ENCODE results near the gene PRCC. TPM values are rescaled to one million over a fixed set of nuclear protein-coding genes. Genes with fewer than 3 reads are reported as not detected.
A peak's percentile ranks its signal among the peaks of the same experiment; 100 is the strongest.

The PRCC gene
- 136 TPM for polyA plus RNA-seq (2013, experiment 1 of 2)
- 127 TPM for polyA plus RNA-seq (2013, experiment 2 of 2)

DNA sequence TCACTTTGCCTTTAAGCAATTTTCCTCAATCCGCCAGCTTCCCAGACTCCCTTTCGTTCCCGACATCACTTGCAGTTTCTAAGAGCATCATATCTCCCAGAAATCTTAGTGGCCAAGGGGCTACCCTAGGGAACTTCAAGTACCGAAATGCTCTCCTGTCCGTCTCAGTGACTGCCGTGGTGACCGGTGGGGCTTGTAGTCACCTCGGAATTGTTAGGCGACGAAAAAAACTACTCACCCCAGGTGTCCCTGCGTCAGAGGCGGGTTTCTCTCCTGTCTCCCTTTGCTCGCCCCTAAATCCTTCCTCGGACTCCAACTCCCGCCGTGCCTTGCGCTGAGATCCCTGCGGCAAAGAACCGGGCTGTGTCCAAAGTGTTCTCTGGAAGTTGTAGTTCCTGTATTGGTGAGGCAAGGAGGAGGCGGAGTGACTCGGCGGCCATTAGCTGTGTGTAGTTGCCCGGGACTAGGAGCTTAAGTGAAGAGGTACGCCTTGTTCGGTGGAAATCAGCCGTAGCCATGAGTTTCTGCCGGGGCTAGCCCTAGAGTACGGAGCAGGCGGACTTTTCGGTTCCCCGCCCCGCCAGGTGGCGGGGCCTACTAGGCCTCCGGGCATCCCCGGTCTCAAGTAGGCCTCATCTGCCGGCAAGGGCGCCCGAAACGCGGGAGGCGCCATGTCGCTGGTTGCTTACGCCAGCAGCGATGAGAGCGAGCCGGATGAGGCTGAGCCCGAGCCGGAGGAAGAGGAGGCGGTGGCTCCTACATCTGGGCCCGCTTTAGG is at the start of gene PRCC:
PRCC (plus strand) TSS at position 435 of the 778 bp plus-strand sequence; CDS start at position 672, 237 bp downstream.
- peak within 1 kb of the TSS; percentile 86 for H2AK5ac ChIP-seq (ENCODE audit: low read depth, low read length)
- peak within 1 kb of the TSS; percentile 79 for H3K4me2 ChIP-seq (ENCODE audit: insufficient read depth, low read length, poor library complexity, severe bottlenecking)
- peak within 1 kb of the TSS; percentile 72 for H3K14ac ChIP-seq (ENCODE audit: low read length)
- WGBS, 2 donors (ENCODE audit: extremely low coverage in 2 of 2, insufficient read length in 2 of 2, insufficient replicate concordance in 1 of 2): no CpG with 5 or more reads among the region's 50 CpGs
- peaks cover 4% of the 10 kb centered on the region for H3K79me1 ChIP-seq (ENCODE audit: low read depth, low read length)
- peak within 1 kb of the TSS; percentile 96 for H3K18ac ChIP-seq (ENCODE audit: low read length)
- no peak within 1 kb of the TSS for H4K91ac ChIP-seq (ENCODE audit: low read depth, low read length, poor library complexity)
- H3K4me3 ChIP-seq (ENCODE audit: low read length in 2 of 2): peak within 1 kb of the TSS; percentile 83 to 93
- H3K27me3 ChIP-seq (ENCODE audit: control insufficient read depth in 3 of 3, insufficient read depth in 3 of 3, low read depth in 1 of 3, low read length in 3 of 3): no peaks in the 10 kb centered on the region
- no peaks in the 10 kb centered on the region for H3K9me3 ChIP-seq (replicated peaks in 1 of 2; ENCODE audit: control insufficient read depth in 2 of 2, insufficient read depth in 1 of 2, low read depth in 1 of 2, low read length in 2 of 2)
- H3K27ac ChIP-seq (replicated peaks; ENCODE audit: low read length): peak within 1 kb of the TSS; percentile 71
- peaks cover 5 to 34% of the 10 kb centered on the region in 2 donors for H3K36me3 ChIP-seq (replicated peaks in 1 of 2; ENCODE audit: control insufficient read depth in 2 of 2, insufficient read depth in 2 of 2, low read length in 2 of 2)
- H3K23ac ChIP-seq (ENCODE audit: low read depth, low read length, poor library complexity): peak within 1 kb of the TSS; percentile 87
- H3K9ac ChIP-seq (ENCODE audit: low read depth, low read length, poor library complexity): peak within 1 kb of the TSS; percentile 98
- peak within 1 kb of the TSS; percentile 79 for H2AFZ ChIP-seq (ENCODE audit: low read length)
- no peak within 1 kb of the TSS for H2BK12ac ChIP-seq (ENCODE audit: low read length)
- H2BK120ac ChIP-seq (ENCODE audit: low read depth, low read length): no peak within 1 kb of the TSS
- peak; percentile 99 for DNase-seq (ENCODE audit: low spot score)
- H3K4ac ChIP-seq (ENCODE audit: low read length): no peak within 1 kb of the TSS
- peaks cover 14 to 16% of the 10 kb centered on the region in 2 donors for H3K4me1 ChIP-seq (ENCODE audit: control insufficient read depth in 2 of 2, insufficient read depth in 1 of 2, low read depth in 1 of 2, low read length in 2 of 2)
- H2BK15ac ChIP-seq (ENCODE audit: low read length): no peak within 1 kb of the TSS
- no peak within 1 kb of the TSS for H2BK5ac ChIP-seq (ENCODE audit: low read length)
- no peak within 1 kb of the TSS for H4K8ac ChIP-seq (ENCODE audit: low read depth, low read length)

DNA sequence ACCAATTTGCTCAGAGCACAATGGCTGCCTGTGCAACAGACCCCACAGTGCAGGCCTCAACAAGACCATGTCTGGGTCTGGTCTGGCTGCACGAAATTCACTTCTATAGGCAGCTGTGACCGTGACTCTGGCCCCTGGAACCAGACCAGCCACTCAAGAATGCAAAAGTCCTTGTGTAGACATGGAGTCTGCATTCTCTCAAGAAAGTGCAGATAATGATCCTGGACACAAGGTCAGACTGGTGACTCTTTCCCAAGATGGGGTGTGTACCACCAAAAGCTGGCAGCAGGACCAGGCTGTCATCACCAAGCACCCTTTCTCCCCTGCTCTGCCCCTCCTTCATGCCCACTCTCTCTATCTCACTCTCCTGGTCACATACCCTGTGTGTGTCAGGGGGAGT is 46.2 kb upstream of the PRCC start:
- H2BK5ac ChIP-seq (ENCODE audit: low read length): no peak overlapping the region
- H3K9ac ChIP-seq (ENCODE audit: low read depth, low read length, poor library complexity): no peak overlapping the region
- no peak overlapping the region for H3K27ac ChIP-seq (replicated peaks; ENCODE audit: low read length)
- H4K8ac ChIP-seq (ENCODE audit: low read depth, low read length): no peak overlapping the region
- no CpG with 5 or more reads among the region's 2 CpGs for WGBS, 2 donors (ENCODE audit: extremely low coverage in 2 of 2, insufficient read length in 2 of 2, insufficient replicate concordance in 1 of 2)
- no peak overlapping the region for H2AK5ac ChIP-seq (ENCODE audit: low read depth, low read length)
- no peak overlapping the region for H2BK12ac ChIP-seq (ENCODE audit: low read length)
- H3K4me1 ChIP-seq (ENCODE audit: control insufficient read depth in 2 of 2, insufficient read depth in 1 of 2, low read depth in 1 of 2, low read length in 2 of 2): peaks cover 6 to 7% of the 10 kb centered on the region in 2 donors
- no peak overlapping the region for H4K91ac ChIP-seq (ENCODE audit: low read depth, low read length, poor library complexity)
- H3K9me3 ChIP-seq (replicated peaks in 1 of 2; ENCODE audit: control insufficient read depth in 2 of 2, insufficient read depth in 1 of 2, low read depth in 1 of 2, low read length in 2 of 2): no peaks in the 10 kb centered on the region
- H3K36me3 ChIP-seq (replicated peaks in 1 of 2; ENCODE audit: control insufficient read depth in 2 of 2, insufficient read depth in 2 of 2, low read length in 2 of 2): peaks cover 31 to 58% of the 10 kb centered on the region in 2 donors
- no peak overlapping the region for H2BK120ac ChIP-seq (ENCODE audit: low read depth, low read length)
- no peak overlapping the region for H3K4me3 ChIP-seq (ENCODE audit: low read length in 2 of 2)
- no peaks in the 10 kb centered on the region for H3K79me1 ChIP-seq (ENCODE audit: low read depth, low read length)
- no peak overlapping the region for H3K4me2 ChIP-seq (ENCODE audit: insufficient read depth, low read length, poor library complexity, severe bottlenecking)
- no peak overlapping the region for H3K14ac ChIP-seq (ENCODE audit: low read length)
- no peak overlapping the region for H2BK15ac ChIP-seq (ENCODE audit: low read length)
- no peak for DNase-seq (ENCODE audit: low spot score)
- H3K4ac ChIP-seq (ENCODE audit: low read length): no peak overlapping the region
- no peaks in the 10 kb centered on the region for H3K27me3 ChIP-seq (ENCODE audit: control insufficient read depth in 3 of 3, insufficient read depth in 3 of 3, low read depth in 1 of 3, low read length in 3 of 3)
- no peak overlapping the region for H3K18ac ChIP-seq (ENCODE audit: low read length)
- no peak overlapping the region for H2AFZ ChIP-seq (ENCODE audit: low read length)
- H3K23ac ChIP-seq (ENCODE audit: low read depth, low read length, poor library complexity): no peak overlapping the region

DNA sequence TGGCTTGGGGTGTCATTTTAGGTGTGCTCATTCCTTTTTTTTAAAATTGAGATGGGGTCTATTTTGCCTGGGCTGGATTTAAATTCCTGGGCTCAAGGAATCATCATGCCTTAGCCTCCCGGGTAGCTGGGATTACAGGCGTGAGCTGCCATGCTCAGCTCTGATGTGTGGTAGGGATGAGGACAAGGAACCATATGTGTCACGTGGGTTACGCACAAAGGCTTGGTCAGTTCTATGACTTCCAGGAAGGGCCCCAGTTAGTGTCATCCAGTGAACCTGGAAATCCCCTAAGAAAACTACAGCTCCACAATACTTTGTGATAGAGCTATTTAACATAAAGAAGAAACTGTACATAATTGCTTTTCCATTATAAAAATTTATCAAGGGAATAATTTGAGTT is 45.8 kb upstream of the PRCC start:
- Histone ChIP-seq H2BK5ac (ENCODE audit: low read length) (no peak overlapping the region), H3K4ac (ENCODE audit: low read length) (no peak overlapping the region), H3K27ac (replicated peaks; ENCODE audit: low read length) (no peak overlapping the region), H3K9ac (ENCODE audit: low read depth, low read length, poor library complexity) (no peak overlapping the region), H2BK120ac (ENCODE audit: low read depth, low read length) (no peak overlapping the region), H3K79me1 (ENCODE audit: low read depth, low read length) (no peaks in the 10 kb centered on the region), H3K18ac (ENCODE audit: low read length) (no peak overlapping the region), H3K4me2 (ENCODE audit: insufficient read depth, low read length, poor library complexity, severe bottlenecking) (no peak overlapping the region), H4K91ac (ENCODE audit: low read depth, low read length, poor library complexity) (no peak overlapping the region), H2BK12ac (ENCODE audit: low read length) (no peak overlapping the region), H2AFZ (ENCODE audit: low read length) (no peak overlapping the region), H3K36me3 (replicated peaks in 1 of 2; ENCODE audit: control insufficient read depth in 2 of 2, insufficient read depth in 2 of 2, low read length in 2 of 2) (peaks cover 31 to 62% of the 10 kb centered on the region in 2 donors), H3K14ac (ENCODE audit: low read length) (no peak overlapping the region), H2AK5ac (ENCODE audit: low read depth, low read length) (no peak overlapping the region), H4K8ac (ENCODE audit: low read depth, low read length) (no peak overlapping the region), H3K4me1 (ENCODE audit: control insufficient read depth in 2 of 2, insufficient read depth in 1 of 2, low read depth in 1 of 2, low read length in 2 of 2) (peaks cover 7 to 8% of the 10 kb centered on the region in 2 donors), H3K27me3 (ENCODE audit: control insufficient read depth in 3 of 3, insufficient read depth in 3 of 3, low read depth in 1 of 3, low read length in 3 of 3) (no peaks in the 10 kb centered on the region), H2BK15ac (ENCODE audit: low read length) (no peak overlapping the region), H3K23ac (ENCODE audit: low read depth, low read length, poor library complexity) (no peak overlapping the region), H3K9me3 (replicated peaks in 1 of 2; ENCODE audit: control insufficient read depth in 2 of 2, insufficient read depth in 1 of 2, low read depth in 1 of 2, low read length in 2 of 2) (no peaks in the 10 kb centered on the region), H3K4me3 (ENCODE audit: low read length in 2 of 2) (no peak overlapping the region)
- no peak for DNase-seq (ENCODE audit: low spot score)
- WGBS, 2 donors (ENCODE audit: extremely low coverage in 2 of 2, insufficient read length in 2 of 2, insufficient replicate concordance in 1 of 2): no CpG with 5 or more reads among the region's 4 CpGs

- Histone ChIP-seq H3K4ac (ENCODE audit: low read length) (no peak overlapping the region), H2AK5ac (ENCODE audit: low read depth, low read length) (no peak overlapping the region), H3K9me3 (replicated peaks in 1 of 2; ENCODE audit: control insufficient read depth in 2 of 2, insufficient read depth in 1 of 2, low read depth in 1 of 2, low read length in 2 of 2) (no peaks in the 10 kb centered on the region), H2BK5ac (ENCODE audit: low read length) (no peak overlapping the region), H3K23ac (ENCODE audit: low read depth, low read length, poor library complexity) (no peak overlapping the region), H3K4me3 (ENCODE audit: low read length in 2 of 2) (peak overlapping the region in 1 of 2 donors; percentile 18), H3K27ac (replicated peaks; ENCODE audit: low read length) (no peak overlapping the region), H2BK120ac (ENCODE audit: low read depth, low read length) (no peak overlapping the region), H3K18ac (ENCODE audit: low read length) (no peak overlapping the region), H3K14ac (ENCODE audit: low read length) (no peak overlapping the region), H4K91ac (ENCODE audit: low read depth, low read length, poor library complexity) (no peak overlapping the region), H3K4me2 (ENCODE audit: insufficient read depth, low read length, poor library complexity, severe bottlenecking) (peak overlapping the region; percentile 50), H3K27me3 (ENCODE audit: control insufficient read depth in 3 of 3, insufficient read depth in 3 of 3, low read depth in 1 of 3, low read length in 3 of 3) (no peaks in the 10 kb centered on the region), H3K36me3 (replicated peaks in 1 of 2; ENCODE audit: control insufficient read depth in 2 of 2, insufficient read depth in 2 of 2, low read length in 2 of 2) (peaks cover 34 to 63% of the 10 kb centered on the region in 2 donors), H2AFZ (ENCODE audit: low read length) (no peak overlapping the region), H2BK12ac (ENCODE audit: low read length) (no peak overlapping the region), H3K9ac (ENCODE audit: low read depth, low read length, poor library complexity) (no peak overlapping the region), H2BK15ac (ENCODE audit: low read length) (no peak overlapping the region), H3K79me1 (ENCODE audit: low read depth, low read length) (peaks cover 4% of the 10 kb centered on the region), H4K8ac (ENCODE audit: low read depth, low read length) (no peak overlapping the region), H3K4me1 (ENCODE audit: control insufficient read depth in 2 of 2, insufficient read depth in 1 of 2, low read depth in 1 of 2, low read length in 2 of 2) (peaks cover 15 to 30% of the 10 kb centered on the region in 2 donors)
- peak; percentile 89 for DNase-seq (ENCODE audit: low spot score)
- WGBS, 2 donors (ENCODE audit: extremely low coverage in 2 of 2, insufficient read length in 2 of 2, insufficient replicate concordance in 1 of 2): no CpG with 5 or more reads among the region's 18 CpGs
Observed at GRCh38 chr1:156725683-156726280, 41.6 kb upstream of the PRCC start.

Measured in neuronal stem cell (in vitro differentiated cells).